SJCRH30 (cell line): Measurements from ENCODE around the gene MEAK7. TPM values are rescaled to one million over a fixed set of nuclear protein-coding genes. Genes with fewer than 3 reads are reported as not detected.

ENCODE experiments used
- DNase-seq, 2 experiments: peaks; one replicate each; pipeline ENCODE4 v3.0.0-alpha.2; 2015 to 2020
- H3K27ac ChIP-seq: fragments of 250-450 bp; sonication (Bioruptor Pico); 2 replicates; pipeline ENCODE4 v1.5.1; 2020; ENCODE audit warnings: mild to moderate bottlenecking, moderate library complexity
- H3K27me3 ChIP-seq: fragments of 250-450 bp; sonication (Bioruptor Pico); 2 replicates; pipeline ENCODE4 v1.5.1; 2020; ENCODE audit warnings: mild to moderate bottlenecking, moderate library complexity
- H3K36me3 ChIP-seq: fragments of 250-450 bp; sonication (Bioruptor Pico); 2 replicates; pipeline ENCODE4 v1.5.1; 2020; ENCODE audit warnings: mild to moderate bottlenecking, moderate library complexity
- H3K4me1 ChIP-seq: fragments of 250-450 bp; sonication (Bioruptor Pico); 2 replicates; pipeline ENCODE4 v1.5.1; 2020; ENCODE audit warnings: mild to moderate bottlenecking, moderate library complexity
- H3K4me3 ChIP-seq: fragments of 250-450 bp; sonication (Bioruptor Pico); 2 replicates; pipeline ENCODE4 v1.5.1; 2020; ENCODE audit warnings: mild to moderate bottlenecking, moderate library complexity
- H3K9me3 ChIP-seq: fragments of 250-450 bp; sonication (Bioruptor Pico); replicated peaks from 2 replicates; pipeline ENCODE4 v1.5.1; 2020; ENCODE audit warnings: mild to moderate bottlenecking, moderate library complexity
- total RNA-seq: library from RNA; depleted of rRNA; stranded (reverse); fragments of >200 nt; shearing (Covaris generic); gene quantifications from 2 replicates; pipeline ENCODE4 v1.2.3, GENCODE V29; 2014; rRNA removed

MEAK7 gene
- total RNA-seq = 4.8 and 5.1 TPM in 2 replicates

GRCh38 chr16:84504420-84505248, at the start of gene MEAK7:
MEAK7 (minus strand) TSS chr16:84504659; CDS start chr16:84498086, 6,573 bp downstream.
- DNase-seq = peak; percentile 94 to 95
- Histone ChIP-seq H3K27me3 (no peaks in the 10 kb centered on the region), H3K36me3 (no peaks in the 10 kb centered on the region), H3K9me3 (no peaks in the 10 kb centered on the region), H3K4me3 (peak within 1 kb of the TSS; percentile 78), H3K4me1 (peaks cover 4% of the 10 kb centered on the region; the same call in 1 of the 2 replicates), H3K27ac (peak within 1 kb of the TSS; percentile 32; the same call in 1 of the 2 replicates)

- H3K36me3 ChIP-seq = no peaks in the 10 kb centered on the region
- no peaks in the 10 kb centered on the region for H3K27me3 ChIP-seq
- H3K4me1 ChIP-seq = no peaks in the 10 kb centered on the region
- no peaks in the 10 kb centered on the region for H3K9me3 ChIP-seq
- no peak for DNase-seq
- no peak overlapping the region for H3K4me3 ChIP-seq
- no peak overlapping the region for H3K27ac ChIP-seq
Measured at GRCh38 chr16:84553873-84554399, 49.5 kb upstream of the MEAK7 start.

GRCh38 chr16:84552135-84552534, 47.7 kb upstream of the MEAK7 start:
- Histone ChIP-seq H3K4me3 (no peak overlapping the region), H3K27ac (no peak overlapping the region), H3K36me3 (no peaks in the 10 kb centered on the region), H3K4me1 (no peaks in the 10 kb centered on the region; the same call in 1 of the 2 replicates), H3K27me3 (no peaks in the 10 kb centered on the region), H3K9me3 (no peaks in the 10 kb centered on the region)
- DNase-seq = no peak

GRCh38 chr16:84550096-84550495, 45.6 kb upstream of the MEAK7 start:
- Histone ChIP-seq H3K4me1 (no peaks in the 10 kb centered on the region; the same call in 1 of the 2 replicates), H3K4me3 (no peak overlapping the region), H3K9me3 (no peaks in the 10 kb centered on the region), H3K27me3 (no peaks in the 10 kb centered on the region), H3K36me3 (no peaks in the 10 kb centered on the region), H3K27ac (no peak overlapping the region)
- no peak for DNase-seq

- Histone ChIP-seq H3K4me1 (no peaks in the 10 kb centered on the region; the same call in 1 of the 2 replicates), H3K36me3 (no peaks in the 10 kb centered on the region), H3K27me3 (no peaks in the 10 kb centered on the region), H3K27ac (no peak overlapping the region), H3K4me3 (no peak overlapping the region), H3K9me3 (no peaks in the 10 kb centered on the region)
- DNase-seq = no peak
Measured at GRCh38 chr16:84548971-84549844, 44.7 kb upstream of the MEAK7 start.

GRCh38 chr16:84548508-84548907, 44.0 kb upstream of the MEAK7 start:
- Histone ChIP-seq H3K36me3 (no peaks in the 10 kb centered on the region), H3K27me3 (no peaks in the 10 kb centered on the region), H3K4me1 (peaks cover 4% of the 10 kb centered on the region), H3K9me3 (no peaks in the 10 kb centered on the region), H3K27ac (no peak overlapping the region), H3K4me3 (no peak overlapping the region)
- no peak for DNase-seq

GRCh38 chr16:84547546-84548061, 43.1 kb upstream of the MEAK7 start:
- H3K27me3 ChIP-seq = no peaks in the 10 kb centered on the region
- H3K27ac ChIP-seq = no peak overlapping the region
- no peaks in the 10 kb centered on the region for H3K36me3 ChIP-seq
- no peaks in the 10 kb centered on the region for H3K9me3 ChIP-seq
- H3K4me3 ChIP-seq = no peak overlapping the region
- DNase-seq = peak in 1 of 2 experiments; percentile 37
- peaks cover 4% of the 10 kb centered on the region for H3K4me1 ChIP-seq

GRCh38 chr16:84546669-84547545, 42.4 kb upstream of the MEAK7 start:
- no peaks in the 10 kb centered on the region for H3K9me3 ChIP-seq
- H3K27me3 ChIP-seq = no peaks in the 10 kb centered on the region
- no peak overlapping the region for H3K4me3 ChIP-seq
- H3K27ac ChIP-seq = no peak overlapping the region
- H3K4me1 ChIP-seq = peaks cover 4% of the 10 kb centered on the region
- no peak for DNase-seq
- no peaks in the 10 kb centered on the region for H3K36me3 ChIP-seq

- H3K9me3 ChIP-seq = no peaks in the 10 kb centered on the region
- DNase-seq = no peak
- H3K36me3 ChIP-seq = no peaks in the 10 kb centered on the region
- H3K4me1 ChIP-seq = peaks cover 4% of the 10 kb centered on the region
- H3K27ac ChIP-seq = no peak overlapping the region
- H3K27me3 ChIP-seq = no peaks in the 10 kb centered on the region
- H3K4me3 ChIP-seq = no peak overlapping the region
Measured at GRCh38 chr16:84545114-84545737, 40.8 kb upstream of the MEAK7 start.

- Histone ChIP-seq H3K9me3 (no peaks in the 10 kb centered on the region), H3K27me3 (no peaks in the 10 kb centered on the region), H3K27ac (no peak overlapping the region), H3K36me3 (no peaks in the 10 kb centered on the region), H3K4me3 (peak overlapping the region; percentile 8; the same call in 1 of the 2 replicates), H3K4me1 (peaks cover 4% of the 10 kb centered on the region)
- peak; percentile 38 to 57 for DNase-seq
Measured at GRCh38 chr16:84544031-84544773, 39.7 kb upstream of the MEAK7 start.

GRCh38 chr16:84543253-84543652, 38.8 kb upstream of the MEAK7 start:
- no peak overlapping the region for H3K27ac ChIP-seq
- no peaks in the 10 kb centered on the region for H3K36me3 ChIP-seq
- H3K27me3 ChIP-seq = no peaks in the 10 kb centered on the region
- no peak overlapping the region for H3K4me3 ChIP-seq
- H3K4me1 ChIP-seq = peaks cover 7% of the 10 kb centered on the region
- no peaks in the 10 kb centered on the region for H3K9me3 ChIP-seq
- no peak for DNase-seq

GRCh38 chr16:84541999-84542817, 37.7 kb upstream of the MEAK7 start:
- peaks cover 16% of the 10 kb centered on the region for H3K4me1 ChIP-seq
- no peak overlapping the region for H3K4me3 ChIP-seq
- H3K27me3 ChIP-seq = no peaks in the 10 kb centered on the region
- no peaks in the 10 kb centered on the region for H3K36me3 ChIP-seq
- DNase-seq = no peak
- H3K27ac ChIP-seq = no peak overlapping the region
- no peaks in the 10 kb centered on the region for H3K9me3 ChIP-seq
